OCI-M2 (cell line): ENCODE data around the gene ANKRD60.

Experiments used
- DNase-seq: peaks from one replicate; lab custom pipeline; 2025; ENCODE audit not compliant: unreplicated experiment; lab: John Stamatoyannopoulos, UW

Gene ANKRD60

GRCh38 chr20:58167759-58168158 lies 60.7 kb downstream of the ANKRD60 start:
- no peak for DNase-seq
